Right forelimb (tissue), 1 donor: ENCODE results near the gene STAT1.

ENCODE experiments used
- DNase-seq: peaks from one replicate; pipeline ENCODE4 v3.0.0-alpha.2; 2018

Gene STAT1

DNA sequence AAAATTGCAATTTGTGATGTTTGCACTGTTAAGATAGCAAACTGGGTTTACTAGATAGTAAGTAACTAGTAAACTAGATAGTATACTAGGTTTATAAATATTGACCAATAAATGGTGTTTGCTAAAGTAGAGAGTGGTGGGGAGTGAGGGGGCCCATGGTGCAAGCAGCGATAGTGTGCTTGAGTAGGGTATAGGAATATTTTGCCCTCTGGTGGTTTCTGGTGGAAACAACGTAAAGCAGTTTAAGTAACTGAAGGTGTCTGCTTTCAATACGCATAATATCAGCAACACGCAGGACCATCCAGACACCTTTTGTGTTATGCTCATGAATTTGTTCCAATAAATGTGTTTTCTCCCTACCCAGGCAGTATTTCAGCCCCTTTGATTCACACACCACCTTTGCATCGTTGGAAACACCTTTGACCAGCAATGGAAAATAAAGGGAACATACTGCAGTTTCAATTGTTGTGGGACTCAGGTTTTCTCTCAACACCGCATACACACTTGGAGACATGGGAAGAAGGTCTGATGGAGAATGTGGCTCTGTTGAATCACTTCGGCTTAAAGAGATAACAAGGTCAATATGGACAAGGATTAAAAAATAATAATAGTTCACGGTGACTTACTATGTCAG lies 16.7 kb upstream of the STAT1 start:
- no peak for DNase-seq

DNA sequence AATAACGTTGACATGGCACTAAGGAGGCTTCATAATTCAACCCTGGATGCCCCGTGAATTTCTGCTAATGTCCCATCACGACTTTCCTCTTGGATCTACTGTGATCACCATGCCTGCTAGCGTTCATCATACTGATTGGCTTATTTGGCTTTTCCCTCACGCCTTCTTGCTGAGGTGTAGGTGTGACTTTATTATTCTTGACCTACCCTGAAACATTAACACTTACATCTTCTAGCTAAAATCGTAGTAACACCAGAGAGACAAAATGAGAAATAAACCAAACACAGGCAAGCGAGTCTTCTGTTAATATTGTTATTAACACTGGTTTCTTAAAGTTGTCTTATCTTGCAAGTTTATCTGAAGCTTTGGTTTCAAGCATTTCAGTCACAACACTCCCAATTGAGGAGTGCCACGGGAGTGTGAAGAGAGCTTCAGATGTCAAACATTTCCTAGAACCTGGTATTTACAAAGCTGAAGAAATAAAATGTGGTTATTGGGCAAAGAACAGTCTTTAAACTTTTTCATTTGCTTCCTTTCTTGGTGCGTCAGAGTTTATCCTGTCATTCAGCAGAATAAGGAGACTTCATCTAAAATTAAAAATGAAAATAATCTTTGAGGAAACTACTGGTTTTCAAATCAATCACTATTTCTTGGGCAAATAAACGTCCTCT lies 15.4 kb upstream of the STAT1 start:
- DNase-seq = no peak

DNA sequence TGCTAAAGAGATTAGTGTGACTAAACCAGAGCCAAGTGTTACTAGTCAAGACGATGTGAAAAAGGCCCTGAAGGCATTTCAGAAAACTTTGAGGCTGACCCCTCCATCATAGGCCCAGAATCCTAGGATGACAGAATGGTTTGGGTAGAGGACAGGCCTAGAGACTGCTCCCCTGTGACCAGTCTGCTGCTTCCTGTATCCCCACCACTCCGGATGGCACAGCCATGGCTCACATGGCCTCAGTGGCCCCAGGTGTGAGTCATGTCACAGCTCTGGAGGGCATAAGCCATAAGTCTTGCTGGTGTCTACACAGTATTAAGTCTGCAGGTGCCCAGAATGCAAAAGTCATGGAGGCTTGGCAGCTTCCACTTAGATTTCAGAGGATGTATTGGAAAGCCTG lies 12.4 kb upstream of the STAT1 start:
- DNase-seq = no peak

DNA sequence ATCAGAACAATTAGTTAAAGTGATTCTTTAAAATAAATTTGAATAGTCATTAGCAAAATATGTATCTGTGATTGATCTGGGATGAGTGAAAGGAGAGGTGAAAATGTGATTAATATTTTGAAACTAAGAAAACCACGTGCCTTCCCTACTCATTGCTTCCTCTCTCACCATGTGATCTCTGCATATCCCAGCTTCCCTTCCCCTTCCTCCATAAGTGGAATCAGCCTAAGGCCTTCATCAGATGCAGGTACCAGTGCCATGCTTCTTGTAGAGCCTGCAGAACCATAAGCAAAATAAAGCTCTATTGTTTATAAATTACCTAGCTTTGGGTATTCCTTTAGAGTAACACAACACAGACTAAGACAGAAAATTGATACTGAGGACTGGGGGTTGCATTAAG lies 11.2 kb upstream of the STAT1 start:
- no peak for DNase-seq

DNA sequence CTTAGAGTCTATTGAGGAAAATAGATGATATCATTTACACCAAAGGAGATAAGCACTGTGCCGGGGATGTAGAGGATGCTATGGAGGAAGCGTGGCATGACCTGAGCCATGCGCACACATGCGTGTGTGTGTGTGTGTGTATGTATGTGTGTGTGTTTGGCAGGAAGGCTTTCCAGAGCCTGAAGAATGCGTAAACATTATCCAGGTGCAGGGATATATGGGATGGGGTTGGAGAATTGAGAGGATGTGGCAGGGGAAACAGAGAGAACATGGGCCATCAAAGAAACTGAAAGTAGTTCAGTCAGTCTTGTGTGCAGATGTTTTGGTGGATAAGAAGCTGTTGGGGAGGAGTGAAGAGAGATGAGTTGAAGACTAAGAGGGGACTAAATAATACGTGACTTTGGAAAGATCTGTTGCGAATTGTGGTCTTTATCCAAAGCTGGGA lies 9.3 kb upstream of the STAT1 start:
- no peak for DNase-seq

DNA sequence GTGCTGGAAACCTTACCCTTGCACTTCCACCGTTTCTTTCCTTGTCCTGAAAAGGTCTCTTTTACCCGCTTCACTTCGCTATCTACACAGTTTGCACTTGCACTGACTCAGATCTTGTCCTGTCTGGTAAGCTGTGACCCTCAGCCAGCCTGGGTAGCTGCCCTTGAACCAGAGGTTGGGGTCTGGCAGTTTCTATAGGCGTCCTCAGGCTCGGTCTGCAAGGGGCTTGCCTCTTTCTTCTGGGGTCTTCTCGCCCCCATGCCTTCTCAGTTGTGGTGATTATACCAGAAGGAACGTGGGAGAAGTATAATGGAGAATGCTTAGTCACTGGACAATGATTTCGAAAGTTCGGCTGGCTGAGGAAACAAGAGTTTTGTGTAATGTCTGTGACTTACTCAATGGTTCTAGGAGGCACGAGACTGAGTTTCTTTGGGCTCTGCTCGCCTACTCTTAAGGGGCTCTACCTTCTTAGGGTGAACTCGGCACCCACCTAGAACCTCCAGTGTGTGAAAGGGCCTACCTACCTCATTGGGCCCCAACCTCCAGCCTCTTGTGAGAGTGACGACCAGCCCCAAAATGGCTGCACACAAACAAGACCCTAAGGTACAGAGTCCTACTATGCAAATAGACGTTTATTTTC lies 6.9 kb upstream of the STAT1 start:
- no peak for DNase-seq

DNA sequence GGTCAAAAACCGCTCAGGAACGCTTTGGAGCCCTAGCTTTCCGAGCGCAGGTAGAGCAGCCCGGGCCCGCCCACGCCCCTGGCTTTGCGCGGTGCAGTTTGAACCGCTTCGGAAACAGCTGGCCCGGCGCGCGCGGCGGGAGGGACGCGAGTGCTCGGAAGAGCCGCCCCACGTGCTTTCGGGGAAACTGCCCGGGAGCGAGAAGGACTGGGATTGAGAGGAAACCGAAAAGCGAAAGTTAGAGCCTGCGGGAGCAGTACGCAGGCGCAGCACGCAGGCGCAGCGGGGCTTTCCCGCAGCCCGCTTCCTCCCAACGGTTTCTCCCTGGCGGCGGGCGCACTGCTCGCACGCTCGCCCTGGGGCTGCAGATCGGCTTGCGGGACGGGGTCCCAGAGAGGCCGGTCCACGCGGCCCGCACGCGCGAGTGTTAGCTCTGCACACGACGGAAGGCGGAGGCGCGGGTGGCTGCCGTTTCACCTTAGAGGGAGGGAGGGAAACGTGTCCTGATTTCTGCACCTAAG lies 6.3 kb upstream of the STAT1 start:
- DNase-seq = peak; percentile 99

DNA sequence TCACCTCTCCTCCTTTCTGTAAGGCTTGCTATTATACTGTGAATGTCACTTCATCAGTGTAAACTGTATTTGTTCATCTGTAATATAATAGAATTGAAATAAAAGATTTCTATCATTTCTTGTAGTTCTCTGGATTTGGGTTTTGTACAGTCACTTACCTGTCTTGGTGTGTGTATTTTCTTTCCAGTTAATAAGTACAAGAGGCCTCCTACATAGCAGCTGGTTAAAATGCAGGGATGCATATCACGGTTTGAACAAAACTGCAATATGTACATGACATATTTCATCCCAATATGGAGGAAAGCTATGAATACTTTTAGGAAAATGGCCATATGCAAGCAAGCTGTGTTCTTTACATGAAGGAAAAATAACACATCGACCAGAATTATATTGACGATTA lies 5.4 kb upstream of the STAT1 start:
- no peak for DNase-seq

DNA sequence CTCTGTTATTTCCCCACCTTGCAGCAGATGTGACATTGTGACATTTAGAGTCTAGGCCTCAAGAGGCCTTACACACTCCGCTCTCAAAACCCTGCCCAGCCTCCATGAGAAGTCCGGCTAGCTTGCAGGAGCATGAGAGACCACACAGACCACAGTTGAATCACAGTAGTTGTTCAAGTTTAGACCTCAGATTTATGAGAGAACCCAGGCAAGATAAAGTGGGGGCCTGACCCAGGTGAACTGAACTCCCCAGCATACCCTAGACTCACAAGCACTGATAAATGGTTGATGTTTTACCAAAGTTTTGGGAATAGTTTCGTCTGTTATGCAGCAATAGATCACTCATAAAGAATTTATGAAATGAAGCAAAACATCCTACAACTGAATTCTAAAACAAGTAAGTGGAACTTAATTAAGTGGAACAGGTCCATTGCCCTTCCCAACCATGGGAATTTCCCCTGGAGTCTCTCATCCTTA lies 4.7 kb upstream of the STAT1 start:
- no peak for DNase-seq

DNA sequence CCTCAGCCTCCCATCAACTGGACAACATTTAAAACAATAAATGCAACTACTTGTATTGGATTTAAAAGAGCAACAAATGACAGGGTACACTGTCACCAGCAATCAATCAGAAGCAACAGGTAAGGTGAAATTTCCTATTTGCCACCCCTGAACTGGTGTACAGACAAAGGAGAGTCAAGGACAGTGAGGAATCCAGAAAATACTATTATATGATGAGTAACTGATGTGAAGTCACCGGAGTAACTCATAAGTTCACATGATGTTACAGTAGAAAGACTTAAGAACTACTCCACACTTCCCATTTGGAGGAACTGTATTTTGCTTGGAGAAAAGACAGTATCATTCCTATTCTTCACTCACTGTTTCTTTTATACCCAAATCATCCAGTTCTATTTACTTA lies 4.1 kb upstream of the STAT1 start:
- no peak for DNase-seq

DNA sequence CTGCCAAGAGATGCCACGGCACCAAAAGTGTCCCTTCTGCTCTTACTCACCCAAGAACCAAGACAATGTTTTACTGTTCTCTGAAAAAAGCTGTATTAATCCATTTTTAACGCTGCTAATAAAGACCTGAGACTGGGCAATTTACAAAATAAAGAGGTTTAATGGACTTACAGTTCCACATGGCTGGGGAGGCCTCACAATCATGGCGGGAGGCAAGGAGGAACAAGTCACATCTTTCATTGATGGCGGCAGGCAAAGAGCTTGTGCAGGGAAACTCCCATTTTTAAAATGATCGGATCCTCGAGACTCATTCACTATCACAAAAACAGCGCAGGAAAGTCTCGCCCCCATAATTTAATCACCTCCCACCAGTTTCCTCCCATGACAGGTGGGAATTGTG lies 1.9 kb upstream of the STAT1 start:
- DNase-seq = no peak

DNA sequence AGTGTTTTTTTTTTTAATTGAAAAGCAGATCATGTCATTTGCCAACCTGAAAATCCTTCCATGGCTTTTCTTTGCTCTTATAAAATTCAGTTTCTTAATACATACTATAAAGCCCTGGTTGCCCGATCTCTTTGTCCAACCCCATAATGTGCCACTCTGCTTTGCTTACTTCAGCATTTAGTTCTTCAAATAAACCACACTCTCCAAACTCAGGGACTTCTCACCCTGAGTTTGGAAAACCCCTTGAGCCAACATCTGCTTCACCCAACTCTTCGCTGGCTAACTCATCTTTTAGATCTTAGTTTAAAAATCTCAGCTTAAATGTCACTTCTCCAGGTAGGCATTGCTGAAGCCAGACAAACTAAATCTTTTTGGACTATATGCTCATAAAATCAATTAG lies 1.3 kb upstream of the STAT1 start:
- no peak for DNase-seq

DNA sequence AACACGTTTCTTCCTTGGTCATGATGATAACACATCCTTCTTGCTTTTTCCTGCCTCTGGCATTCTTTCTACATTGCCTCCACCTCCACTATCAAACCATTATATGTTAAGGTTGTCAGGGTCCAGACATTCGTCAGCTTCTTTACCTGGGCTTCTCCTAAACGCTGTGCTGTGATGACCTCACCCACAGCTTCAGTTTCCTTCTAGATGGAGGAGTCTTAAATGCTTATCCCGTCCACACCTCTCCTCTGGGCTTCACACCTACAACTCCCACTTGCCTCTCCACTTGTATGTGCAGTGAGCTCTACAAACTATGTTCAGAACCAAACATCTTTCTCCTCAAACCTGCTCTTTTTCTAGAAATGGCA lies 666 bp upstream of the STAT1 start:
- no peak for DNase-seq

DNA sequence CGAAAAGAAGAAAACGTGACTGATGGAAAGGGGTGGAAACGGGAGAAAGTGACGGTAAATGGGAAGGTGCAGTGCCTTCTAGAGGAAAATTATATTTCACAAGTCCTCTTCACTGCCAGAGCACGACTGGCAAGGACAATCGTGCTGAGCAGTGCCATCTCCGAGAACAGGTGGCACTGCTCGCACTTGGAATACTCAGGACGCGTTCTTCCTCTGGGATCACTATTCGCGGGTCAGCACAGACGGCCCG lies 364 bp downstream of the STAT1 start:
- no peak for DNase-seq

DNA sequence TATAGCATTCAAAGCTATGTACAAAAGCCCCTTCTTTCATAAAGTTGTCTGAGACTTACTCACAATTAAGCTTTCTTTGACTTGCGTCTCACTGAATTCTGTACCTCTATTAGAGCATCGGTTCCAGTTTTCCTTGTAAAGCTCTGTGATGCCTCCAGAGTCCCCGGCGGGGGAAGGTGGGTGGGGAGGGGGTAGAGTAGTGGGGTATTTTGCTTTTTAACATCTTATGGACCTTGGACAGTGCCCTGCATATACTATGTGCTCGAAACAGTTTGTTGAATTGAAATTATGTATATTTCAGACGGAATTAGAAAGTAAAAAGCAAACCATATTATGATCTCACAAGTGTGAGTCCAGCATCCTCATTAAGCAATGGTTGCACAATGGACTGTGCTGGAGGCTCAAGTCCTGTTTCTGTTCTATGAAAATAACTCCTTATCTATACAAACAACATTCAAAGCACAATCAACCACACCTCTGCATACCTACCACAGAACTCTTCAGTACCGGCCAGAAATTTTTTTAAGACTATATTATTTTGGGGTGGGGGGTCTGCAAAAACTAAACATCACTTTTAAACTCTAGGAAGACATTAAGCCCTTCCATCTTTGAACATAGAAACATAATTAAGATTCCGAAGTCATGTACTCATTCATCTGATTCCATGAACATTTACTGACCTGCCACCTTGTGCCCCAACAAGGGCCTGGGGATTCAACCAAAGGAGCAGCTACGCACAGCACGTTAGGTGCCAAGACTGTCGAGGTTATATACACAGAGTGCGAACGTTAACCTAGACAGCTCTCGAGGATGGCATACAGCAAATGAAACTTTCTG lies 908 bp downstream of the STAT1 start:
- no peak for DNase-seq

DNA sequence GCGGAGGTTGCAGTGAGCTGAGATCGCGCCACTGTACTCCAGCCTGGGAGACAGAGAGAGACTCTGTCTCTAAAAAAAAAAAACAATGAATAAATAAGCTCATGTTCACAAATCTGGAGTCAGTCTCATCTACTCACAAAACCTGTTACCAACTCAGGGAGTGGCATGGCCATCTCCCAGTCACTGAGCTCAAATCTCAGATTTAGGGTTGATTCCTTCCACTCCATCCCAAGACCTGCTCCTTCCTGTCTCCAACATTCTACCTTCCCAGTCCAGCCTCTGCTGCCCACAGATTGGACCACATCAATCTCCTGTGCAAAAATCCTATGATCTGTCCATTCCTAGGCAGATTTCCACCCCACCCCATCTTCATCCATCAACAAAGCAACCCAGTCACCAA lies 1.6 kb downstream of the STAT1 start:
- DNase-seq = no peak

DNA sequence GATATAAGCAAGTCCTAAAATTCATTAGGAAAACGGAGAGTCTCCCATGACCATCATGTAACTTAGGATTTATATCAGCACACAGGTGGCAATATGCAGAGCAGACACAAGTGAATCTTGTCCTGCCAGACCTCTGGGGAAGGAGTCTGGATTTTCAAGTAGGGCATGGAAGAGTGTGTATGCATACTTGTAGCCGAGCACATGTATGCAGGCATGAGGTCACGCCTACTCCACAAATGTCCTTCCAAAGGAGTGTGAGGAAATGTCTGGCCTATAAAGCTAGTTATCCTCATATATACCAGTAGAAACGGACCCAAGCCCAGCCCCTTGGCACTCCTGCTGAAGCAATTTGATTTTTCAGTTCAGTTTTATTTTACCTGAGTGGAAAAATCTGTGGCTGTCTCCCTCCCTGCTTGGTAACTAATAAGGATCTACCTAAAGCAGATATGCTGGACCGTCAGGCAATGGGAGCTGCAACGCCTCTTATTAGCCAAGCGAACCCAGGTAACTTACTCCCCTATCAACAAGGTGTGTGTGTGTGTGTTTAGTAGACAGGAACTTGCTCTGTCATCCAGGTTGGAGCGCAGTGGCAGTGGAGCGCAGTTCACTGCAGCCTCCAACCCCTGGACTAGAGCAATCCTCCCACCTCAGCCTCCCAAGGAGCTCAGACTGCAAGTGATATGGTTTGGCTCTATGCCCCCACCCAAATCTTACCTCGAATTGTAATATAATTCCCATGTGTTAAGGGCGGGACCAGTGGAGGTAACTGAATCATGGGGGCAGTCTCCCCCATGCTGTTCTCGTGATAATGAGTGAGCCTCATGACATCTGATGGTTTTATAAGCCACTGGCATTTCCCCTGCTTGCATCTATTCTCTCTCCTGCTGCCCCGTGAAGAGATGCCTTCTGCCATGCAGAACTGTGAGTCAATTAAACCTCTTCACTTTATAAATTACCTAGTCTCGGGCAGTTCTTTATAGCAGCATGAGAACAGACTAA lies 2.8 kb downstream of the STAT1 start:
- DNase-seq = no peak

DNA sequence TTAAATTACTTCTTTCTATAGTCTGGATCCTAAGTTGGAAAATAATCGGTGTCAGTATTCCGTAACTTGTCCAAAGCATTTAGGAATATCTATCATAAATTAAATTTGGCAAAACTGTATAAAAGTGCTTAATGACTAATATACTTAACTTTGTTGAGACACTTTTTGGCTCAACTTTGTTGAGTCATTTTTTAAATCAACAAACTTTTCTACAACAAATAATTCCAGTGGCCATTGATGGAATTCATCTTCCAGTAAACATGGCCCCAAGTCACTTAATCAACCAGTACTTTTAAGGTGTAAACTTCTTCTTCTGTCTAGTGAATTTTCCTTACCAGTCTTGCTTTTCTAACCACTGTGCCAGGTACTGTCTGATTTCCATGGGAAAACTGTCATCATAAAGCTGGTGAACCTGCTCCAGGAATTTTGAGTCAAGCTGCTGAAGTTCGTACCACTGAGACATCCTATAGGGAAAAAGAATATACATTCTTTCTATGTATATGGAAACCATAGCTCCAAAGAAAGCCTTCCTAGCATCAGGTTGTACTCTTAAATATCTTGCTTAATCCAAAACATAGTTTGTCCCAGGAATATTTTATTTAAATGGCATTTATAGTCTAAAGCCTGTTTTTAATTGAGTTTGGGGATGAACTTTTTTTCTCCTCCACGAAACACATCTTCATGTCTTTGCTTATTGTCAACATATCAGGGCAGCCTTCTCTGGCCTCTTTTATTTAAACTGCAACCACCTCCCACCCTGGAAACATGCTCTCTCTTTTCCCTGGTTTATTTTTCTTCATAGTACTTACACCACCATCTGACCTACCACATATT lies 4.2 kb downstream of the STAT1 start:
- no peak for DNase-seq

DNA sequence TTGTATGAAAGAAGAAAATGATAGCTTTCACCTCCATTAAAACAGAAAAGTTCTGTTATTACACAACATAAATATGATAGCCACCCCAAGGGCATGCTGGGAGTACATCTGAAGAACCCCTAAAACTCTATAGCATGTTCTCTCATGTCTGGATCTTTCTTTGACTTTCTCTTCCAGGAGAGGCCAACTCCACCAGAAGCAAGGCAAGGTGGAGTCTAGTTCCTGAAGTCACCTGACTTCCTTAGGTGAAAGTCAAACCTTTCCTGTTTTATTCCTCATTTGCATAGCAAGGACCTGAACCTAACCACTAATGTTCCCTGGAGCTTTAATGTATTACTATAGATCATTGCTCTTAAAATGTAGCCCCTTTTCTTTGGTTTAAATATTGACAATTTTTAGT lies 5.7 kb downstream of the STAT1 start:
- DNase-seq = no peak

DNA sequence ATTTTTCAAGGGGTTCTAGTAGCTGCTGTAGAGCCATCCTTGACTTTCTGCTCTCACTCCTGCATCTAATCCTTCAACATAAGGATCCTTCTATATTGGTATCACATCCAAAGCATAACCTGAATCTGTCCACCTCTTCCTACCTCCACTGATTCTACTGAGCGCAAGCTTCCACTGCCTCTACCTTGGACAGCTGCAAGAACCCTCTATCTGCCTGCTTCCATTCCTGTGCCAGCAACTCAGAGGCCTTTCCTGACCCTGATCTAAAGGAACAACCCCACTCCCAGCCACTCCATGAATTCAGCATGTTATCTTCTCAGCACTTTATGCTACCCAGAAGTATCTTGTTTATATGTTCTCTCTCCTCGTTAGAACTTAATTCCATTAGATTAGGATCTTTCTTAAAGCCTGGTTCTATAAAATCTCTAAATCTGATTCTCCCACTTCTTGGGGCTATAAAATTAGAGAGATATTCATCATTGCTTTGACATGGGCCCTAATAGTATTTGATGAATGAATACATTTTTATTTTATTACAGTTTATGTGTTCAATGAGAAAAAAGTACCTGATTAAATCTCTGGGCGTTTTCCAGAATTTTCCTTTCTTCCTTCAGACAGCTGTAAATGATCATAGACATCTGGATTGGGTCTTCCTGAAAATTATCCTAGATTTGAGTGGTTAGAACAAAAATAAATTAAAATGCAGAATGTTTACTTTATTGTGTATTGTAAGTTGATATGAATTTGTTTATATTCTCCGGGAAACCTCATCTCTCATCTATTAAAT lies 6.8 kb downstream of the STAT1 start:
- DNase-seq = no peak

DNA sequence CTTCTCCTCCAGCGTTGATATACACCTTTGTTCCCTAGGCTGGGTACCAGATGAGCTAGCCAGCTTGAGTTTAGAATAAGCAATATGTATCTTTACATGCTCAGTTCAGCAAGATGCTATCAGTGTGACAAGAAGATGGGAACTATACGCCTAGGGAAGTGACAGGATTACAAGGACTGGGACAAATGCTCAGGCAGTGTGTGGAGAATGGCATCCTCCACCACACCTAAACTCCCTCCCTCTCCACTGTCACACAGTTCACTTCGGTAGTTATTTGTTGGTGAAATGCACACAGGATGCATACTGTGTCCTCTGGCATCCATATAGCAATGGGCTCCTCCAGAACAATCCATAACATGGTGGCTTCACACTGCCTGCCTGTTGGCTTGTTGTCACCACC lies 7.7 kb downstream of the STAT1 start:
- DNase-seq = no peak
